ENCODE measurements around the gene DOCK4. TPM values are rescaled to one million over a fixed set of nuclear protein-coding genes. Genes with fewer than 3 reads are reported as not detected.

Gene DOCK4
- total RNA-seq, 1 donor from 2014 or later = 14.9 TPM

DNA sequence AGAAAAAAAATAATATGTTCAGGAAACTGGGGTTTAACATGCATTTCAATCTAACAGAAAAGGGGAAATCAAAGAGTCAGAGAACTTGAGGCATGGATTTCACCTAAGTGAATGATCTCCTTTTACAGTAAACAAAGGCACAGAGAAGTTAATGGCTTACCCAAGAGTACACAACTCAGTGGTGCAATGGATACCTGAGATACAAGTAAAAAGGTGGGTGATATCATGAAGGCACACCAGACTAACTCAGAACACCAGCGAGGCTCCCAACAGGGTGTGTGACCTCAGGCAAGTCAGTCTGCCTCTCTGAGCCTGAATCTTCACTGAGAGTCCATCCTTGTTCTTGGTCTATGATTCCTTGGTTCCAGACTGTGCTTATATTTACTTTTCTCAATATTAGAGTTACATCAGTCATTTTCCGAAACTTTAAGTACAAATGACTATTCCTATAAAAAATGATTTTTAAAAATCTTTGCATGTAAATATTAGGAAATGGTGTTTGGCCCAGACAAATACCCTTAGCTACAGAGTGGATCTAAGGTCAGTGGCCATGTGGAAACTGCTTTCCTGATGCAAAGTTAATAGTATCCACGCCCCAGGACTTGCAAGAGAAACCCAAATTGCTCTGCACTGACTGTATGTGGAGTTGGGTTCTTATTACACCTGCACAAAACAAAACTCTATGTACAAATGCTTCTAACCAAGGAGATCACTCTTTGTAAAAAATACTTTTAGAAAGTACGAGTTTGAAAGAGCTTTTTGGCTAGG is 361.1 kb downstream of the DOCK4 start:
- no peak for DNase-seq
- no peak for ATAC-seq (ENCODE audit: poor library complexity)
- intact Hi-C loops (cut with DNase I) = no loop called here

DNA sequence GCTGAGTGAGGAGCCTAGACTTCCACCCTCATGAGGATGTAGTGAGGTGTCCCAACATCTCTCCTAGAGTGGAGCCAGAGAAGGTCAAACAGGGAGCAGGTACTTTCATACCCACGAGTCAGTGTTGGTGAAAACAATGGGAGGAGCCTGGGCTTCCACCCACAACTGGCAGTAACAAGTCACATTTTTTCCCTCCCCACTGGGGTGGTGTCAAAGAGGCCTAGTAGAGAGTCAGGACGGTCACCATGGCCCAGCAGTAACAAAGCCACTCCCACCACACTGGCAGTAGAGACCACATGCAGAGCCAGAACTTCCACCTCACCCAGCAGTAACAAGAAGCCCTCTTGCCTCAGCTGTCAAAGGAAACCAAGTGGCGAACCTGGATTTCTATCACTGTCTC is 363.7 kb downstream of the DOCK4 start:
- ATAC-seq (ENCODE audit: poor library complexity) = no peak
- intact Hi-C loops (cut with DNase I) = no loop called here

DNA sequence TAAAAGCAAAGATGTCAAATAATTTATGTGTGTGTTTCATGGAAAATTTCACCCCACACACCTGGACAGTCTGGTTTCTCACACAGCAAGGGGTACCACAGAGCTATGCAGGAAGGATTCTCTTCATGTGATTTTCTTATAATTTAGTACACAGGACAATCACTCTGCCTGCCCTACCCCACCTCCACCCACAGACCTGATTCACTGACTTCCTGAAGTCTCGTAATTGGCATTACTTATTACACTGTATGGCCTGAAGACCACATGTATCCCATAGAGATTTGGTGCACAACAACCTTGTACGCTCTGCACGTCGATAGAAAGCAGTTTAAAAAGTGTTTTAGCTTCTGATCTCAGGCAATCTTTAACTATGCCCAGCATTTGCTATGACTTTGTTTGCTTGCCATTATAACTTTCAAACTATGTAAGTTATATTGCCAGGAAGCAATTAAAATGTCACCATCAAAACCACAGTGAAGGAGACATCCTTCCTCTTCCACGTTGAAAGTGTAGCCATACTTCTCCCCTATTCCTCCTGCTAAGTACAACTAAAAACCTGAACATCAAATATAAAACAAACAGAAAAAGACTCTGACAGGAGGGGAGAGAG is 364.5 kb downstream of the DOCK4 start:
- ATAC-seq (ENCODE audit: poor library complexity) (no peak), DNase-seq (no peak)
- intact Hi-C loops (cut with DNase I) = no loop called here

More for the DNA sequence above, 363.7 kb downstream of the DOCK4 start:
- no peak for DNase-seq

DNA sequence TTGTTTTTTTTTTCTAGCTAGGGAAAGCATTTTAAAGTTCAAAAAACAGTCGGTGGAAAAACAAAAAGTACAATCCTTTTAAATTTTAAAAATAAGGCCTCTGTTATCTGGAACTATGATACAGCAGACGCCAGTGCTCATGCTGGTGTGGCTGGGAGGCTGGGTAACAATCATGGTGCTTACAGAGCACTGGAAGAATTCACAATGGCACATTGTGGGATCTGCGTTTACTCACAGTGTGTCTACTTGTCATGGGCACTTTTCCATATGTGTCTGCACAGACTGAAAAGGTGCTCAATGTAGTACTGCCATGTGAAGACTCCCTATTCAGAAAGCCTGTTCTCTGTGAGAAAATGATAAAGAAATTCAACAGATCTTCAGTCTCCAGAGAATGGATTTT is 365.7 kb downstream of the DOCK4 start:
- intact Hi-C loops (cut with DNase I) = no loop called here
- no peak for ATAC-seq (ENCODE audit: poor library complexity)

DNA sequence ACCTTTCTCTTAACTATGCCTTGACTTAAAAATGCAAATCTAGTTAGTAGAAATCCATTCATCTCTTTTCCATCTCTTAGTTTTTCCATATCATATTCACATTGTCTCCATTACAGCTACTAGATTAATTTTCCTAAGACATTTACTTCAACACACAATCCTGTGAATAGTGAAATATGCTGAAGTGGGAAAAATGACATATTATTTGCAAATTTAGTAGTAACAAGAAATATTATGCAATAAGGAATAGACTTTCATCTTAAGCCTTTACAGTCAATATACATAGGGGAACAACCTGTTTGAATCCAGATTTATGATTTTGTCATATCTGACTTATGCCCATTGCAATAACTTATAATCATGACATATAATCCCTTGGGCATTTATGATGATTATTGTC is 366.9 kb downstream of the DOCK4 start:
- DNase-seq (no peak), ATAC-seq (ENCODE audit: poor library complexity) (no peak)
- intact Hi-C loops (cut with DNase I) = no loop called here

More for the DNA sequence above, 365.7 kb downstream of the DOCK4 start:
- DNase-seq = no peak

DNA sequence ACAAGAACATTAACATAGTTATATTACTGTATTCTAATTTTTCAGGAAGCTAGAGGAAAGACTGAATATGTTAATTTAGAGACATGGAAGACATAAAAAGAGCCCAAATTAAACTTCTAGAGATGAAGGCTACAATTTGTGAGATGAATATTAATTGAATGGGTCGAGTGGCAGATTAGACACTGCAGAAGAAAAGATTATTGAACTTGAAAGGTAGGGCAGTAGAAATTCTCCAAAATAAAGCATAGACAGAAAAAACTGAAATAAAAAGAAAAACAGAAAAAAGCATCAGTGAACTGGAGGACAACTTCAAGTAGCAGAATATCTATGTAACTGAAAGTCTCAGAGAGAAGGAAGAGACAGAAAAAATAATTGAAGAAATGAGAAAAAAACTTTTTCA is 369.6 kb downstream of the DOCK4 start:
- no peak for DNase-seq
- intact Hi-C loops (cut with DNase I) = no loop called here
- ATAC-seq (ENCODE audit: poor library complexity) = no peak

DNA sequence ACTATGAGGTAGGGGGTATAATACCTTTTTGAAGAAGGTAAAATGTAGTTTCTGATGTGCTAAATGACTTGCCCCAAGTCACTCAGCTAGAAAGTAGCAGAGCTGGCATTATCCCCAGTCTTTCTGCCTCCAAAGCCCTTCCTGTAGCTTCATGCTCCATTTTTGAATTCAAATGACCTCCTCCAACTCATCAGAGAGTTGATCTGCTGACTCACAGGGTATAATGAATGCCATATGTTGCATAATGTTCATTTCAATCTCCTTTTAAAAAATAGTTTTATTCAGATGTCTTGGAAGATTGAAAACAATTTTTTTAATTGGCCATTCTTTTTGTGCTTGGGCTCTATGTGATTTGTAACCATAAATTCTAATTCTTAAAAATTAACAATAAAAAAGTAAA is 371.1 kb downstream of the DOCK4 start:
- peak; percentile 68 for ATAC-seq (ENCODE audit: poor library complexity)
- intact Hi-C loops (cut with DNase I) = no loop called here
- no peak for DNase-seq

DNA sequence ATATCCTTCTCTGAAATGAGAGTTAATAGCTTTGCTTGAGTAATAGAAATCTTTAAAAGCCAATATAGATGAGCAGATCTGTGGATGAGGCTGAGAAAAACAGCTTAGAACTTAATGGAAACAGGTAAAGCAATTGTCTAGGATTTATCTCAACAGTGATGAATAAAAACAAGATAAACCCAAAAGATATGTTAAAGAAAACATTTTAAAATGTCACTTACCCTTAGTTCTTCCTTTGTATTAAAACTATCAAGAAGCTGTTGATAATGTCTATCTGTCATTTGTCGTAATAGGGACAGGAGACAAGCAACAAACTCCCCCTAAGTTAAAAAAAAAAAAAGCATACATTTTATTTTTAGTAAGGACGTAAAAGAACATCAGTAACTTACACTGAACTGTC is 371.8 kb downstream of the DOCK4 start:
- DNase-seq = no peak
- intact Hi-C loops (cut with DNase I) = no loop called here

DNA sequence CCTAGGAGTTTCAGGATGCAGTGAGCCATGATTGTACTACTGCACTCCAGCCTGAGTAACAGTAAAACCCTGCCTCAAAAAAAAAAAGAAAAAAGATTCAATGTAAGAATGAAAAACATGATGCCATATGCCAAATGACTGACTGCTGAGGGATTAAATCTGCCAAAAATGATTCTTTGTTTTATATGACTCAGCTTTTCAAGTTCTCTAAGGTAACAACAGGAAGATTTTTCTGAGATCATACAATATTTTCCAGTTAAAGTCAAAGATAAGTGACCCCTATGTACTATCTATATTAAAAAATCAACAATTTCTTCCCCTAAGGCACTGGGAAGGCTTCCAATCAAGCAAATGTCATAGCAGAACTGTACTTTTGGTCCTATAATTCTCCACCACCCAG is 372.7 kb downstream of the DOCK4 start:
- intact Hi-C loops (cut with DNase I) = no loop called here
- DNase-seq = no peak
- no peak for ATAC-seq (ENCODE audit: poor library complexity)

More for the DNA sequence above, 371.8 kb downstream of the DOCK4 start:
- ATAC-seq (ENCODE audit: poor library complexity) = no peak

DNA sequence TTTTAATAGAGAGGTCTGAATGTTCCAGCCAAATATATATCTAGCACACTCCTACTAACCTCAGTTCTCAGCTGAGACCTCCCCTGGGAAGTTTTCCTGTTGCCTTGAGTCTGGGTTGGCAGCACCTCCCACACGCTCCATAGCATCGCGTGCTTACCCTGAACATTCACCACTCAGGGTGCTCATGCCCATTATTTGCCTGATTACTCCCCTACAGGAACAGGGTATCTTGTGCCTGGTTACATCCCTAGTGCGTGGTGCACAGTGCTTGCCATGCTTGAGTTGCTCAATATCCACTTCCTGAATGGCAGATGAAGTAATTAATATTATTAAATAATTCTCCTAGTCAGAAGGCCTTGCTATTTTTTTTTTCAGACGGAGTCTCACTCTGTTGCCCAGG is 374.0 kb downstream of the DOCK4 start:
- DNase-seq (no peak), ATAC-seq (ENCODE audit: poor library complexity) (no peak)

DNA sequence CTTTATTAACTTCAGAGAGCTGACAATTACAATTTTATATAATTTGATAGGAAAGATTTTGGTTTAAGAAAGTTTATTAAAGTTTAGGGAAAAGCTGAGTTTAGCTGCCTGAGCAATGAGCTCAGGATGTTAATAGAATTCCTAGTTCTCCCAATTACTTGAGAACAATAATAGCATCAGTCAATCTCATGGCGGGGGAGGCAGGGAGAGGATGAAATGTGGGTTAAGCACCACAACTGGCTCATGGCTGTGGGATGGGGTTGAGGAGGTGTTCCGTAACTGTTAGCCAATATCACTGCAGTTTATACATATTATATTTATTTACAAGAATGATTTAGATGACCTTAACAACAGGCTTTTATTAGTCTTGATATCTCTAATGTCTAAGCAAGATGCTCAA is 377.0 kb downstream of the DOCK4 start:
- intact Hi-C loops (cut with DNase I) = no loop called here
- no peak for DNase-seq
- ATAC-seq (ENCODE audit: poor library complexity) = no peak

More for the DNA sequence above, 374.0 kb downstream of the DOCK4 start:
- intact Hi-C loops (cut with DNase I) = no loop called here

DNA sequence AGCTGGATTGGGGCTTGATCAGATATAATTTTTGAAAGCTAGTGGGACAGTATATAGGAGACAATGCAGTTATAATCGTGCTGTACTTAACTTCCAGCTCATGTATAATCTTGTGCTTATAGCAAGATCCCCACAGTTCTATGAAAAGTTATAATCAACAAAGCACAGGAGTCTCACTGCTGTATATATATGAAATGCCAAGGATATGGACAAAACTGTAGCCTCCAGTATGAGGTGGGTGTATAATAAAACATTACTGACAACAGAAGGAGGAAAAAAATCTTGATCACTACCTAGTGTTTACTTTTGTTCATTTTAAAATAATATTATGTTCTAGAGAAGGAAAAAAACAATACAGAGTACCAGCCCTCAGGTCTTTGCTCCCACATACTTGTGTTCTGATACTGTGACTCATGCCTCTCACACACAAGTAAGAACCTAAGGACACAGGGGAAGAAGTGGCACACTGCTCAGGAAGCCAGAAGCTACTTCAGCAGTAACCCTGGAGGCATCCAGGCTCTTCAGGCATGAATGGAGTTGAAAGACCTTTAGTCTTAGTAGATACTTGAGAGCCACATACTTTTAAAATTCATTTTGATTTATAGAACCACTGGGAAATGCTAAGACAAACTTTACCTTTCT is 378.2 kb downstream of the DOCK4 start:
- intact Hi-C loops (cut with DNase I) = no loop called here
- DNase-seq (no peak), ATAC-seq (ENCODE audit: poor library complexity) (no peak)

DNA sequence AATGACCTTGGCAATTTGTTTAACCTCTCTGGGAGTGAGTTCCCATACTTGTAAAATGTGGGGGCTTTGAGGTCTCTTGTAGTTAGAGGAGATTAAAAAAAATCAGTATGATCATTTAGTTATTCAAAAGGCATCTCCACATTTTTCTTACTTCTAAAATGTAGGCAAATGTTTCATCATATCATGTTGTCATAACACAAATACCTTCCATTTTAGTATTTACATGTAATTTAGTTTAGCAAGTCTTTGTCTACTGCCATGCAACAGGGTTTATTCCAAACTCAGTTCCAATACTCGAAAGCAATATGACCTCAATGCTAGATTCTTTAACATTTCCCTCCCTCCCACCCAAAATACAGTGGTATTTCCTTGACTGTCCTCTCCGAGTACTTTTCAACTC is 381.2 kb downstream of the DOCK4 start:
- intact Hi-C loops (cut with DNase I) = no loop called here
- ATAC-seq (ENCODE audit: poor library complexity) (no peak), DNase-seq (no peak)

DNA sequence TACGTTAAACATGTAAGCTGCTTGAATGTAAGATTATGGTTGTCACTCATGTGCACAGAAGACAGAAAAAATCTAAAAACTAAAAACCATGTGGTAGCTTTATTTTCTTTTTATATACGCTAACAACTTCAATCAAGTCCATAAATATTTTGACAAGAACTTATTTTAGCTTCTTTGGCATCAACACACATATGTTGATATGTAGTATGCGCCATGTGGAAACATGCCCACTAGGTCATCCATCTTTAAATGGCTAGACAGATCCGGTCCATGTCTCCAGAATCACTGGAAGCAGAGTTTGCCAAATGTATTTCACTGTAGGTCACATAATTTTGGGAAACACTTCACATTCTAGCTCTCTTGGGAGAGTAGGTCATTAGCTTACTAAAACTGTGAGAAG is 382.4 kb downstream of the DOCK4 start:
- intact Hi-C loops (cut with DNase I) = no loop called here
- ATAC-seq (ENCODE audit: poor library complexity) = no peak
- no peak for DNase-seq

DNA sequence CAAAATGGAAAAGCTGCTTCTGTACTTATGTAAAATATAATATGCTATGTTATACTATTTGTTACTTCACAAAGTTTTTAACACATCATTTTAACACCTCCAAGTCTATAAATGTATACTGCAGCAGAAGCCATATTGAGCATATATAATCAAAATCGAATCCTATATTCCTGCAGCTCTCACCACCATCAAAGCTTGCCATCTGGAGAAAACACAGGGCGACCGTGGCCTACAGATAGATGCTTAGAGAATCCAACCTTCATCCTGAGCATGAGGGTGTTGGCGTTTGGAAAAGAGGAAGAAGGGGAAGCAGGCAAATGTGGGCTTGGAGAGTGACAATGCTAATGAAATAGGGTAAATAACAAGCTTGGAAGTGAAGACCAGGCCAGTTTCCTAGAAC is 385.2 kb downstream of the DOCK4 start:
- DNase-seq (no peak), ATAC-seq (ENCODE audit: poor library complexity) (no peak)
- intact Hi-C loops (cut with DNase I) = no loop called here

DNA sequence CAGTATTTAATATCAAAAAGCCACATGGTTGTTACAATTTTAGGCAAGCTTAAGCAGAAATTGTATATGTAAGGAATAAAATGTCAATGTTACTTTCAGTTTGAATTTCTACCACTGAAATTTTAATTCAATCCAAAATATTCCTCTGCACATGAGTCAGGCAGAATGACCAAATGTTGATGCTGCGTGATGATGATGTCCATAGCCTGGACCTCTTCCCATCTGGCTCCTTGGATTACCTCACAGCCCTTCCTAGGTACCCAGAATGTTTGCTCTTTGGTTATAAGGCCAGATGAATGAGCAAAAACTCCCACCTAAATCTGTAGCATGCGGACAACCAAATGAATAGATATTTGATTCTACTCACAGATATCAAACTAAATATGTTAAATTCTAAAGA is 385.6 kb downstream of the DOCK4 start:
- intact Hi-C loops (cut with DNase I) = no loop called here
- ATAC-seq (ENCODE audit: poor library complexity) (no peak), DNase-seq (no peak)

DNA sequence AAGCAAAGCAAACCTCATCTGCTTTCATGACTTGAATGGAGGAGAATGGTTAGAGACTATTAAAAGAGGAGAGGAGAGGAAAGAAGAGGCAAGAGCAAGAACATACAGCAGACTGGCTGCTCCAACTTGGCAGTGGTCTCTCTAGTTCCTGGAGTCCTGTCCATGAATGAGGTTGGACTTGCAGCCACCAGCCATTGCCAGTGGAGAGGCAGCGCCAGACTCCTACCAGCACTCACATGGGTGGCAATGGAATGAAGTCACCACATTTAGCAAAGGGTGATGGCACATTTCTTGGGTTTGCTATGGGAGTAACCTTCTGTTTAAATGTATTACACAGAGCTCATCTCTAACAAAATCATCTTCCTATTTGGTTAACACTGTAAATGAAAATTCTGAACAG is 386.1 kb downstream of the DOCK4 start:
- no peak for ATAC-seq (ENCODE audit: poor library complexity)

DNA sequence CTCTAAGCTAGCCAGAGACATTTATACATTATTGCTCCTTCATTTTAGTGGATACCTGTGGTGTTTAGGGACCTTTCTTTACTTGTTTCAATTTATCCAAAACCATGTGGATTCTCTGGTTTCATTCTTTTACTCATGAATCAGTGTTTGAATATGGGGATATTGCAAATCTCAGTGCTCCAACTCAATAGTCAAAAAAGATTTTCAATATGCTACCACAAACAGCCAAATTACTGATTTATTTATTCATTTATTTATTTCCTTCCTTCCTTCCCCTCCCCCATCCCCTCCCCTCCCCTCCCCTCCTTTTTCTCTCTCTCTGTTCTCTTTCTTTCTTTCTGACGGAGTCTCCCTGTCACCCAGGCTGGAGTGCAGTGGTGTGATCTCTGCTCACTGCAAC is 390.8 kb downstream of the DOCK4 start:
- no peak for DNase-seq
- no peak for ATAC-seq (ENCODE audit: poor library complexity)
- intact Hi-C loops (cut with DNase I) = no loop called here

More for the DNA sequence above, 386.1 kb downstream of the DOCK4 start:
- DNase-seq = no peak
- intact Hi-C loops (cut with DNase I) = no loop called here

DNA sequence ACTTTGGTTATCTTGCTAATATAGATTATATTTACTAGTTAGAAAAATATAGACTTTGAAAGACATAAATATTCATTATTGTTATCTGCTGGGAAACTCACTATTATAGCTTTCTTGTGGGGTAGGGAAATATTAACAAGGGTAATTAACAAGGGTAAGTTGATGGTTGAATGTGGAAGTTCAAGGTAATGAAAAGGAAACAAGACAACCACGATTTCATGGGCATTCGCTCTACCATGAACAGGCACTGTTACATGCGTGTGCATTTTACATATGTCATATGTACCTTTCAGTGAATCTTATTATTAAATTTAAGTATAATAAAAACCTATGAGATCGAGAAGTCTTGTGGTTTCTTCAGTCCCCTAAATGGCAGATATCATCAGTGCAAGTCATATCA is 392.9 kb downstream of the DOCK4 start:
- intact Hi-C loops (cut with DNase I) = no loop called here
- no peak for ATAC-seq (ENCODE audit: poor library complexity)
- no peak for DNase-seq

DNA sequence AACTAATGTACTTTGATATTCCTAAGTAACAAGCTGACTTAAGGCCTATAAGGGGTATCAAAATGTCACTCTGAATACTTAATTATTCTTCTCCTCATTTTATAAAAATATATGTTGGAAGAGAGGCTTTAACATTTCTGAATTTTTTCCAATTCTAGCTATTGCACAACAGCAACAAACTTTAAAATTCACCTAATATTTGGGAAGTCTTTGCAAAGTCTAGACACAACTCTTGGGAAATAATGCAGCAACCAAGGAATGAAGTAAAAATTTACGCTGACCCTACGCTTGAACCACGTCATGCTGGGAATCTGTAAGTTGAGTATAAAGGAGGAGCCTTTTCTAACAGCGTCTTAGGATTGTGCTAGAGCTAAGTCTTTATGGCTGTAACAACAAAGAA is 400.0 kb downstream of the DOCK4 start:
- no peak for DNase-seq
- ATAC-seq (ENCODE audit: poor library complexity) = no peak
- intact Hi-C loops (cut with DNase I) = no loop called here
